K562 (cell line): Measurements from ENCODE around the gene NOL4L. TPM values are rescaled to one million over a fixed set of nuclear protein-coding genes. Genes with fewer than 3 reads are reported as not detected.

Experiments
- ATAC-seq: fragments of 200-7000 bp; cut with Tn5 transposase; 3 replicates; pipeline ENCODE4 v1.9.1; 2020; ENCODE audit warnings: moderate library complexity
- BruUV-seq: library from RNA; stranded (reverse); fragments of 400-500 nt; replicated peaks from 2 replicates; lab custom pipeline; 2021; lab: Mats Ljungman, UMichigan
- CTCF ChIA-PET: fragments of 300-600 bp; formaldehyde crosslinking; extraction: SDS; loops from one replicate; lab custom pipeline; 2021; ENCODE audit warnings: low intra/inter-chr PET ratio; lab: Yijun Ruan, JAX
- POLR2A ChIA-PET: fragments of 300-600, 350-650 bp; sonication (Branson Sonifier 250); formaldehyde crosslinking; extraction: SDS; loops from one replicate; lab custom pipeline; 2021; ENCODE audit warnings: antibody characterized with exemption, inconsistent platforms; lab: Yijun Ruan, JAX
- DNase-seq, 4 experiments: peaks; one replicate each; pipeline versions ENCODE4 v3.0.0 to v3.0.0-alpha.2; 2011 to 2018; ENCODE audit warnings: low spot score in 3 of 4, mixed read lengths in 3 of 4; ENCODE audit errors: extremely low read depth in 1 of 4
- FAIRE-seq: peaks from 2 replicates; lab custom pipeline; 2011; peaks lifted over from hg19 to GRCh38; lab: Jason Lieb, UNC
- H2AFZ ChIP-seq: 2 replicates; pipeline ENCODE4 v1.6.0; 2011; ENCODE audit warnings: low read depth, low read length, control low read depth, inconsistent platforms
- H3K27ac ChIP-seq: fragments of 200-600 bp; 3 replicates; pipeline ENCODE4 v1.8.0; 2011; ENCODE audit warnings: low read depth, mild to moderate bottlenecking, control low read depth, inconsistent platforms, low read length, moderate library complexity, mixed read lengths; ENCODE audit errors: extremely low read depth
- H3K27me3 ChIP-seq, 2 experiments: fragments of 300-600 bp in 1 of 2; 2 replicates in 1 of 2; 3 replicates in 1 of 2; pipeline versions ENCODE4 v1.6.0 to v1.8.0; 2011; ENCODE audit warnings: inconsistent platforms in 2 of 2, low read length in 2 of 2, mild to moderate bottlenecking in 1 of 2, mixed read lengths in 1 of 2, moderate library complexity in 1 of 2; ENCODE audit not compliant: control insufficient read depth in 2 of 2, insufficient read depth in 2 of 2
- H3K36me3 ChIP-seq: fragments of 300-600 bp; 3 replicates; pipeline ENCODE4 v1.8.0; 2011; ENCODE audit warnings: mild to moderate bottlenecking, low read length, inconsistent platforms; ENCODE audit not compliant: control insufficient read depth, insufficient read depth
- H3K4me1 ChIP-seq, 2 experiments: fragments of 200-600 bp in 1 of 2; replicated peaks in 1 of 2; 2 replicates in 1 of 2; 3 replicates in 1 of 2; pipeline versions ENCODE4 v1.5.1 to v1.8.0; 2011; ENCODE audit warnings: inconsistent platforms in 2 of 2, low read length in 2 of 2, mild to moderate bottlenecking in 1 of 2, mixed read lengths in 1 of 2, moderate library complexity in 1 of 2; ENCODE audit not compliant: control insufficient read depth in 2 of 2, insufficient read depth in 2 of 2
- H3K4me2 ChIP-seq: 2 replicates; pipeline ENCODE4 v1.6.1; 2011; ENCODE audit warnings: low read length, control low read depth, inconsistent platforms, mixed read lengths; ENCODE audit not compliant: insufficient read depth
- H3K4me3 ChIP-seq: fragments of 200-600 bp; sonication (generic), shearing (Covaris generic); 2 replicates; pipeline ENCODE4 v1.5.1; 2016; ENCODE audit warnings: control low read depth, inconsistent platforms
- H3K79me2 ChIP-seq: fragments of 200-600 bp; 3 replicates; pipeline ENCODE4 v1.8.0; 2011; ENCODE audit warnings: low read length, inconsistent platforms; ENCODE audit not compliant: control insufficient read depth, insufficient read depth
- H3K9ac ChIP-seq, 2 experiments: 2 replicates each; pipeline versions ENCODE4 v1.6.0 to v1.6.1; 2011; ENCODE audit warnings: low read depth in 2 of 2, low read length in 2 of 2, control low read depth in 1 of 2, inconsistent platforms in 1 of 2, mild to moderate bottlenecking in 1 of 2, mixed read lengths in 1 of 2; ENCODE audit not compliant: insufficient read depth in 1 of 2
- H3K9me1 ChIP-seq: one replicate; pipeline ENCODE4 v1.6.0; 2011; ENCODE audit warnings: inconsistent platforms, mild to moderate bottlenecking, low read length, moderate library complexity; ENCODE audit not compliant: control insufficient read depth, insufficient read depth
- H3K9me3 ChIP-seq: replicated peaks from 2 replicates; pipeline ENCODE4 v1.5.1; 2011; ENCODE audit warnings: low read depth, low read length, inconsistent platforms; ENCODE audit not compliant: control insufficient read depth, insufficient read depth
- H4K20me1 ChIP-seq: replicated peaks from 2 replicates; pipeline ENCODE4 v1.6.1; 2011; ENCODE audit warnings: low read length, inconsistent platforms, mixed read lengths; ENCODE audit not compliant: control insufficient read depth, insufficient read depth
- KLF13 ChIP-seq: fragments of 450-650 bp; IDR thresholded peaks from 2 replicates; pipeline ENCODE4 v1.6.1; 2016; ENCODE audit warnings: missing genetic modification characterization, low read depth, mild to moderate bottlenecking, missing compliant biosample characterization, moderate library complexity, borderline replicate concordance
- MCM7 ChIP-seq, 2 experiments: fragments of 450-650 bp; IDR thresholded peaks; 2 replicates each; pipeline ENCODE4 v1.6.1; 2016 to 2018
- POLR3A ChIP-seq: IDR thresholded peaks from 2 replicates; pipeline ENCODE4 v1.6.1; 2011; ENCODE audit warnings: borderline replicate concordance, mild to moderate bottlenecking, moderate library complexity; ENCODE audit not compliant: insufficient read length, insufficient read depth; ENCODE audit errors: extremely low read depth
- PURB ChIP-seq: sonication (generic); formaldehyde crosslinking; IDR thresholded peaks from 2 replicates; pipeline ENCODE4 v1.9.0; 2021; ENCODE audit warnings: low read depth, mild to moderate bottlenecking, missing genetic modification reagents
- THRA ChIP-seq: fragments of 450-650 bp; IDR thresholded peaks from 2 replicates; pipeline ENCODE4 v1.6.1; 2017; ENCODE audit warnings: mild to moderate bottlenecking, moderate library complexity
- ZBTB17 ChIP-seq: fragments of 450-650 bp; formaldehyde crosslinking; IDR thresholded peaks from 2 replicates; pipeline ENCODE4 v1.4.0; 2020; ENCODE audit warnings: mild to moderate bottlenecking
- ZNF507 ChIP-seq: conservative IDR thresholded peaks from 2 replicates; pipeline ENCODE4 v1.6.1; 2017; ENCODE audit warnings: missing genetic modification characterization, missing compliant biosample characterization
- ZNF707 ChIP-seq: fragments of 250-450 bp; sonication (Bioruptor Pico); conservative IDR thresholded peaks from 2 replicates; pipeline ENCODE4 v1.8.0; 2022; ENCODE audit warnings: inconsistent platforms, mild to moderate bottlenecking, moderate library complexity
- WGBS: fragments of 100-300 bp; shearing (Covaris generic); methylation state at CpG from one replicate; pipeline ENCODE4 v1.1.6; 2016; ENCODE audit warnings: low coverage, mixed read lengths; ENCODE audit not compliant: insufficient coverage; ENCODE audit errors: missing lambda C conversion rate; 5-methylcytosine and 5-hydroxymethylcytosine counted together
- in situ Hi-C: fragments of 300-500 bp; cut with MboI; formaldehyde crosslinking; loops from 4 replicates; pipeline ENCODE4 v1.15.0; 2018; ENCODE audit warnings: inconsistent platforms, mixed read lengths
- intact Hi-C: fragments of 100-400 bp; cut with micrococcal nuclease; formaldehyde crosslinking; loops from 2 replicates; pipeline ENCODE4 v1.14.2; 2022
- polyA plus RNA-seq, 8 experiments: library from polyadenylated mRNA; depleted of rRNA in 4 of 8; stranded (reverse) in 5 of 8; unstranded in 3 of 8; fragments of >200 nt; fragmentation: Nextera tagmentation in 2 of 8; fragmentation: Illumina TruSeq in 1 of 8; extraction: Ambion mirVana in 2 of 8; extraction: Trizol in 1 of 8; gene quantifications; 2 replicates each; pipeline versions ENCODE4 v1.2.1 to v1.2.3, GENCODE V29; 2011 to 2014; ENCODE audit warnings: inconsistent platforms in 1 of 8, missing spikeins in 1 of 8
- total RNA-seq, 7 experiments: library from RNA; depleted of rRNA in 6 of 7; stranded (reverse); fragments of >200 nt in 6 of 7; fragmentation: Illumina TruSeq in 2 of 7; extraction: Trizol in 2 of 7; gene quantifications; 2 replicates each; pipeline versions ENCODE4 v1.2.1 to v1.2.3, GENCODE V29; 2011 to 2021; ENCODE audit warnings: low replicate concordance in 1 of 7
- TF ChIP-seq, protein P1 (sequence below): fragments of 250-450 bp; sonication (Bioruptor Pico); IDR thresholded peaks from 2 replicates; pipeline ENCODE4 v1.5.0; 2020; ENCODE audit warnings: mild to moderate bottlenecking
- TF ChIP-seq, protein P2 (sequence below), 2 experiments: fragments of 450-650 bp; IDR thresholded peaks; 2 replicates each; pipeline ENCODE4 v1.6.1; 2016; ENCODE audit warnings: mild to moderate bottlenecking in 2 of 2, borderline replicate concordance in 1 of 2, low read depth in 1 of 2, moderate library complexity in 1 of 2

Gene NOL4L
- total and polyA plus RNA-seq, 9 of the 15 experiments (the other 6 are each of a cell fraction or from before 2014, with no cell fraction given): 5.1 to 36.2 (median 13.6) TPM

DNA sequence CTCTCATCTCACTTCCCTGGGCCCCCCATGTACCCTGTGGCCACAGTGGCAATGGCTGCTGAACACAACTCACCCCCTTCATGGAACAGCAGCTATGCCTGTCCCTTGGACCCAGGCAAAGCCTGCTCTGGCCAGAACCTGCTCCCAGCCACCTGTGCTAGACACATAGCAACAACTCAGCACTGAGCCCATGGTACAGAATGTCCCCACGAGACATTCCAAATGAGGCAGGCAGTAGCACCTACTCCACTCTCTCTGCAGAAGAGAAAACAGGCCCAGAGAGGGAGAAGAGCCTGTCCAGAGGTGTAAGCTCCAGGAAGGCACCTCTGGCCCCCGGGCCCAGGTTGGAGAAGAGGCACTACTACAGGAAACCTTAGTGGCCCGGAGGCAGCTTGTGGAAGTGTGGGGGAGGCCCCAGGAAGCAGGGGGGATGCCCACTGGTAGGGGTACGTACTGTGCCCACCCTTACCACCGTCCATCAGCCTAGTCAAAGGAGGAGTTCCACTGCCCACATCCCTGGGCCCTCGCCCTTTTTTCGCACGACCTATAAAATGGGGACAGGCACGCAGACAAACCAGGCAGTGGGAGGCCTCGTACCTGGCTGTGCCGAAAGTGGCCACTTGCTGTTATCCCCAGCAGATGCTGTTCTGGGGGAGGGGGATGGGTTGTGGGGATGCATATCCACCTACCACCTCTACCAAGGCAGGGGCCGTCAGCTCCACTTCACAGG lies 129.8 kb downstream of the NOL4L start:
- CTCF ChIA-PET: no interaction called here
- intact Hi-C loops: no loop called here
- POLR2A ChIA-PET: interaction anchor here (0.6 kb wide), 1 partner anchor 88 kb away, joined by 3 read pairs; no protein-coding TSS in a partner anchor
- TF ChIP-seq PURB (CRISPR knock-in tag): no peak
- no peak for TF ChIP-seq ZNF707 (CRISPR knock-in tag)
- no peak for TF ChIP-seq ZNF507 (tag)
- TF ChIP-seq, protein P1, sequence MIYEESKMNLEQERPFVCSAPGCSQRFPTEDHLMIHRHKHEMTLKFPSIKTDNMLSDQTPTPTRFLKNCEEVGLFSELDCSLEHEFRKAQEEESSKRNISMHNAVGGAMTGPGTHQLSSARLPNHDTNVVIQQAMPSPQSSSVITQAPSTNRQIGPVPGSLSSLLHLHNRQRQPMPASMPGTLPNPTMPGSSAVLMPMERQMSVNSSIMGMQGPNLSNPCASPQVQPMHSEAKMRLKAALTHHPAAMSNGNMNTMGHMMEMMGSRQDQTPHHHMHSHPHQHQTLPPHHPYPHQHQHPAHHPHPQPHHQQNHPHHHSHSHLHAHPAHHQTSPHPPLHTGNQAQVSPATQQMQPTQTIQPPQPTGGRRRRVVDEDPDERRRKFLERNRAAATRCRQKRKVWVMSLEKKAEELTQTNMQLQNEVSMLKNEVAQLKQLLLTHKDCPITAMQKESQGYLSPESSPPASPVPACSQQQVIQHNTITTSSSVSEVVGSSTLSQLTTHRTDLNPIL (CRISPR knock-in tag): no peak
- TF ChIP-seq ZBTB17: no peak
- TF ChIP-seq KLF13 (tag): no peak
- TF ChIP-seq POLR3A: no peak
- no peak for TF ChIP-seq THRA
- no peak for TF ChIP-seq MCM7 (IDR thresholded peaks at IDR 0.05)
- TF ChIP-seq, protein P2, sequence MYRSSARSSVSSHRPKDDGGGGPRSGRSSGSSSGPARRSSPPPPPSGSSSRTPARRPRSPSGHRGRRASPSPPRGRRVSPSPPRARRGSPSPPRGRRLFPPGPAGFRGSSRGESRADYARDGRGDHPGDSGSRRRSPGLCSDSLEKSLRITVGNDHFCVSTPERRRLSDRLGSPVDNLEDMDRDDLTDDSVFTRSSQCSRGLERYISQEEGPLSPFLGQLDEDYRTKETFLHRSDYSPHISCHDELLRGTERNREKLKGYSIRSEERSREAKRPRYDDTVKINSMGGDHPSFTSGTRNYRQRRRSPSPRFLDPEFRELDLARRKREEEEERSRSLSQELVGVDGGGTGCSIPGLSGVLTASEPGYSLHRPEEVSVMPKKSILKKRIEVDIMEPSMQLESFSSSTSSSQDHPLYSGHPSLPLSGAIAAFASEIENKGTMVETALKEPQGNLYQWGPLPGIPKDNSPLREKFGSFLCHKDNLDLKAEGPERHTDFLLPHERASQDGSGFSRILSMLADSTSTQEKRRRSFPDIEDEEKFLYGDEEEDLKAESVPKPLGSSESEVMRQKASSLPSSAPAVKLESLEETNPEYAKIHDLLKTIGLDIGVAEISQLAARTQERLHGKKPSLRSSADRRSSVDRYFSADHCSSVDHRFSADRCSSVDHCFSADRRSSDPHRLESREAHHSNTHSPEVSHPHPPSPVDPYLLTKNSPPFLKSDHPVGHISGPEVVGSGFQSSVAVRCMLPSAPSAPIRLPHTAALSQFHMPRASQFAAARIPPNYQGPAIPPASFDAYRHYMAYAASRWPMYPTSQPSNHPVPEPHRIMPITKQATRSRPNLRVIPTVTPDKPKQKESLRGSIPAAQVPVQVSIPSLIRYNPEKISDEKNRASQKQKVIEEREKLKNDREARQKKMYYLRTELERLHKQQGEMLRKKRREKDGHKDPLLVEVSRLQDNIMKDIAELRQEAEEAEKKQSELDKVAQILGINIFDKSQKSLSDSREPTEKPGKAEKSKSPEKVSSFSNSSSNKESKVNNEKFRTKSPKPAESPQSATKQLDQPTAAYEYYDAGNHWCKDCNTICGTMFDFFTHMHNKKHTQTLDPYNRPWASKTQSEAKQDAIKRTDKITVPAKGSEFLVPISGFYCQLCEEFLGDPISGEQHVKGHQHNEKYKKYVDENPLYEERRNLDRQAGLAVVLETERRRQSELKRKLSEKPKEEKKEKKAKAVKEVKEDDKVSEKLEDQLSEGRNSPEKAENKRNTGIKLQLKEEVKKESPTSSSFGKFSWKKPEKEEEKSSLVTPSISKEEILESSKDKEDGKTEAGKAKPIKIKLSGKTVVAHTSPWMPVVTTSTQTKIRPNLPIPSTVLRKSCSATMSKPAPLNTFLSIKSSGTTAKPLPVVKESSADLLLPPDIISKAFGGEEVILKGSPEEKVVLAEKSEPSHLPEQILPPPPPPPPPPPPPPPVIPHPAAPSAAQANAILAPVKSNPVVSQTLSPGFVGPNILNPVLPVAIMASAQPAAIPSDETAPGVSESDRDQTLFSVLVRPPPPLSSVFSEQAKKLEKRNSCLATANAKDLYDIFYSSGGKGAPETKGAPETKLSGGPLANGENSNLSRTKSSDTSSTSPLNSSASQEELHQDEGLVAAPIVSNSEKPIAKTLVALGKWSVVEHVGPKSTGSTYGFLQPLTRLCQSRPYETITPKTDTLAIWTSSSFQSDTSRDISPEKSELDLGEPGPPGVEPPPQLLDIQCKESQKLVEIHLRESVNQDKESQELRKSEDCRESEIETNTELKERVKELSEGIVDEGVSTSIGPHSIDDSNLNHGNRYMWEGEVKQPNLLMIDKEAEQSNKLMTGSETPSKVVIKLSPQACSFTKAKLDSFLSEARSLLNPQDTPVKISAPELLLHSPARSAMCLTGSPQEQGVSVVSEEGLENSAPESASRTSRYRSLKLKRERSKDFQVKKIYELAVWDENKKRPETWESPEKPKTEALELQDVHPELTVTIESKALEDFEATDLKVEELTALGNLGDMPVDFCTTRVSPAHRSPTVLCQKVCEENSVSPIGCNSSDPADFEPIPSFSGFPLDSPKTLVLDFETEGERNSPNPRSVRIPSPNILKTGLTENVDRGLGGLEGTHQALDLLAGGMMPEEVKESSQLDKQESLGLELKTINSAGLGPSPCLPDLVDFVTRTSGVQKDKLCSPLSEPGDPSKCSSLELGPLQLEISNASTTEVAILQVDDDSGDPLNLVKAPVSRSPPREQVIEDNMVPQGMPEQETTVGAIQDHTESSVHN (IDR thresholded peaks at IDR 0.05; ENCODE audit: borderline replicate concordance in 1 of 2, low read depth in 1 of 2): no peak

More for the DNA sequence above, 129.8 kb downstream of the NOL4L start:
- 98% methylated on average over 10 of the region's 12 CpGs for WGBS
- no peaks in the 10 kb centered on the region for H3K27me3 ChIP-seq
- H3K4me3 ChIP-seq: no peak overlapping the region
- peaks cover 70% of the 10 kb centered on the region; the same call in 2 of the 3 replicates for H3K36me3 ChIP-seq
- no TSS peak for BruUV-seq
- no peak overlapping the region; a peak in 1 of 4 replicates for H3K9ac ChIP-seq
- FAIRE-seq (no peak), DNase-seq (no peak), ATAC-seq (no peak)
- in situ Hi-C loops: no loop called here
- 0 out of 2 replicates have a peak, but pooled peaks cover 3% of the 10 kb centered on the region for H4K20me1 ChIP-seq
- H3K4me1 ChIP-seq: peaks cover 0 to 37% of the 10 kb centered on the region in 2 experiments; a peak in 2 of 5 replicates
- no peak overlapping the region for H3K27ac ChIP-seq
- H3K79me2 ChIP-seq: no peaks in the 10 kb centered on the region
- no peak overlapping the region for H3K4me2 ChIP-seq
- no peak overlapping the region for H2AFZ ChIP-seq
- peaks cover 2% of the 10 kb centered on the region for H3K9me1 ChIP-seq
- H3K9me3 ChIP-seq: no peaks in the 10 kb centered on the region
